Breast epithelium (tissue), 4 donors: ENCODE data around the gene ZCCHC17. TPM values are rescaled to one million over a fixed set of nuclear protein-coding genes. Genes with fewer than 3 reads are reported as not detected.

Source experiments
- DNase-seq, 2 donors: peaks; one replicate each; pipeline ENCODE4 v3.0.0-alpha.2; 2019; ENCODE audit warnings: low spot score in 2 of 2
- H3K27ac ChIP-seq, 2 donors: fragments of 200-600 bp; sonication (generic) in 1 of 2; one replicate each; pipeline ENCODE4 v1.5.1; 2016 to 2019; ENCODE audit warnings: mild to moderate bottlenecking in 1 of 2
- H3K27me3 ChIP-seq, 2 donors: fragments of 200-600 bp; sonication (generic) in 1 of 2; one replicate each; pipeline versions ENCODE4 v1.5.1 to v1.6.0; 2017 to 2019; ENCODE audit warnings: control low read depth in 1 of 2, mild to moderate bottlenecking in 1 of 2
- H3K36me3 ChIP-seq: fragments of 200-600 bp; one replicate; pipeline ENCODE4 v1.5.1; 2019
- H3K4me1 ChIP-seq, 2 donors: fragments of 200-600 bp; sonication (generic); one replicate each; pipeline ENCODE4 v1.5.1; 2016 to 2019; ENCODE audit warnings: control low read depth in 1 of 2
- H3K4me3 ChIP-seq, 3 donors: fragments of 200-600 bp; sonication (generic); 1 replicate in 2 of 3; 2 replicates in 1 of 3; pipeline ENCODE4 v1.5.1; 2016 to 2019; ENCODE audit warnings: mild to moderate bottlenecking in 3 of 3, moderate library complexity in 2 of 3
- H3K9me3 ChIP-seq, 2 donors: fragments of 200-600 bp; sonication (generic) in 1 of 2; one replicate each; pipeline ENCODE4 v1.5.1; 2016 to 2019; ENCODE audit warnings: control low read depth in 1 of 2
- POLR2A ChIP-seq: fragments of 450-650 bp; IDR thresholded peaks from one replicate; pipeline ENCODE4 v1.6.1; 2016; ENCODE audit warnings: antibody characterized with exemption, mild to moderate bottlenecking, moderate library complexity
- POLR2AphosphoS5 ChIP-seq, 3 donors: sonication (generic); formaldehyde crosslinking; IDR thresholded peaks; one replicate each; pipeline ENCODE4 v1.6.1; 2017; ENCODE audit warnings: antibody characterized with exemption in 3 of 3
- intact Hi-C: fragments of 100-400 bp; cut with DNase I; formaldehyde crosslinking; loops from one replicate; pipeline ENCODE4 v1.15.1; 2023; ENCODE audit warnings: low total_unique reads
- total RNA-seq, 3 donors: library from RNA; depleted of rRNA; stranded (reverse); fragments of >200 nt; gene quantifications; one replicate each; pipeline ENCODE4 v1.1.0, GENCODE V29; 2016
- TF ChIP-seq, protein P1 (sequence below), 3 donors: fragments of 450-650 bp; IDR thresholded peaks; one replicate each; pipeline ENCODE4 v1.5.1; 2016 to 2017; ENCODE audit warnings: antibody characterized with exemption in 3 of 3, mild to moderate bottlenecking in 3 of 3, moderate library complexity in 3 of 3

The ZCCHC17 gene
- total RNA-seq, 3 donors from 2014 or later = 24.6 to 42.9 (median 29.6) TPM

- TF ChIP-seq, protein P1, sequence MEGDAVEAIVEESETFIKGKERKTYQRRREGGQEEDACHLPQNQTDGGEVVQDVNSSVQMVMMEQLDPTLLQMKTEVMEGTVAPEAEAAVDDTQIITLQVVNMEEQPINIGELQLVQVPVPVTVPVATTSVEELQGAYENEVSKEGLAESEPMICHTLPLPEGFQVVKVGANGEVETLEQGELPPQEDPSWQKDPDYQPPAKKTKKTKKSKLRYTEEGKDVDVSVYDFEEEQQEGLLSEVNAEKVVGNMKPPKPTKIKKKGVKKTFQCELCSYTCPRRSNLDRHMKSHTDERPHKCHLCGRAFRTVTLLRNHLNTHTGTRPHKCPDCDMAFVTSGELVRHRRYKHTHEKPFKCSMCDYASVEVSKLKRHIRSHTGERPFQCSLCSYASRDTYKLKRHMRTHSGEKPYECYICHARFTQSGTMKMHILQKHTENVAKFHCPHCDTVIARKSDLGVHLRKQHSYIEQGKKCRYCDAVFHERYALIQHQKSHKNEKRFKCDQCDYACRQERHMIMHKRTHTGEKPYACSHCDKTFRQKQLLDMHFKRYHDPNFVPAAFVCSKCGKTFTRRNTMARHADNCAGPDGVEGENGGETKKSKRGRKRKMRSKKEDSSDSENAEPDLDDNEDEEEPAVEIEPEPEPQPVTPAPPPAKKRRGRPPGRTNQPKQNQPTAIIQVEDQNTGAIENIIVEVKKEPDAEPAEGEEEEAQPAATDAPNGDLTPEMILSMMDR (IDR thresholded peaks at IDR 0.05) = no peak
- TF ChIP-seq POLR2A = no peak
- no peak for TF ChIP-seq POLR2AphosphoS5 (IDR thresholded peaks at IDR 0.05)
- Histone ChIP-seq H3K36me3 (no peaks in the 10 kb centered on the region), H3K4me1 (peaks cover 0 to 5% of the 10 kb centered on the region in 2 donors), H3K9me3 (no peaks in the 10 kb centered on the region), H3K27ac (peak within 1 kb of the TSS; percentile 83 to 88), H3K4me3 (peak within 1 kb of the TSS; percentile 46 to 71 (median 48)), H3K27me3 (no peaks in the 10 kb centered on the region)
- intact Hi-C loops = no loop called here
- DNase-seq = peak; percentile 52 to 64
These were observed 76.4 kb downstream of the ZCCHC17 start, which contains the start of gene FABP3 for GRCh38 chr1:31373056-31373896. TSS of gene FABP3 (minus strand) at chr1:31373076. CDS start at chr1:31373014, 62 bp downstream.

- intact Hi-C loops = no loop called here
- Histone ChIP-seq H3K4me3 (peak overlapping the region; percentile 46 to 71 (median 48)), H3K27me3 (no peaks in the 10 kb centered on the region), H3K27ac (peak overlapping the region; percentile 83 to 88), H3K9me3 (no peaks in the 10 kb centered on the region), H3K36me3 (no peaks in the 10 kb centered on the region), H3K4me1 (peaks cover 0 to 5% of the 10 kb centered on the region in 2 donors)
- TF ChIP-seq POLR2AphosphoS5 (IDR thresholded peaks at IDR 0.05) (no peak), POLR2A (no peak)
- TF ChIP-seq, protein P1 (IDR thresholded peaks at IDR 0.05) = no peak
- no peak for DNase-seq
These were observed 77.2 kb downstream of the ZCCHC17 start for GRCh38 chr1:31373897-31374486.

GRCh38 chr1:31374511-31375196 is 77.8 kb downstream of the ZCCHC17 start:
- intact Hi-C loops = no loop called here
- TF ChIP-seq POLR2A (no peak), POLR2AphosphoS5 (IDR thresholded peaks at IDR 0.05) (no peak)
- TF ChIP-seq, protein P1 (IDR thresholded peaks at IDR 0.05) = no peak

GRCh38 chr1:31376375-31377134 is 79.7 kb downstream of the ZCCHC17 start:
- H3K4me3 ChIP-seq = no peak overlapping the region
- H3K4me1 ChIP-seq = peaks cover 0 to 6% of the 10 kb centered on the region in 2 donors
- intact Hi-C loops = no loop called here

More at GRCh38 chr1:31374511-31375196, 77.8 kb downstream of the ZCCHC17 start:
- no peak overlapping the region for H3K4me3 ChIP-seq
- no peaks in the 10 kb centered on the region for H3K9me3 ChIP-seq
- H3K27ac ChIP-seq = peak overlapping the region; percentile 59 to 83
- H3K27me3 ChIP-seq = no peaks in the 10 kb centered on the region
- no peaks in the 10 kb centered on the region for H3K36me3 ChIP-seq
- peaks cover 0 to 5% of the 10 kb centered on the region in 2 donors for H3K4me1 ChIP-seq
- DNase-seq = peak in 1 of 2 donors; percentile 51

More at GRCh38 chr1:31376375-31377134, 79.7 kb downstream of the ZCCHC17 start:
- H3K27ac ChIP-seq = no peak overlapping the region
- H3K36me3 ChIP-seq = no peaks in the 10 kb centered on the region
- no peak for DNase-seq
- no peaks in the 10 kb centered on the region for H3K9me3 ChIP-seq
- TF ChIP-seq POLR2A = no peak
- TF ChIP-seq, protein P1 (IDR thresholded peaks at IDR 0.05) = no peak
- no peak for TF ChIP-seq POLR2AphosphoS5 (IDR thresholded peaks at IDR 0.05)
- no peaks in the 10 kb centered on the region for H3K27me3 ChIP-seq
